Measurements from ENCODE around the gene CIP2A. TPM values are rescaled to one million over a fixed set of nuclear protein-coding genes. Genes with fewer than 3 reads are reported as not detected.

CIP2A gene
- total RNA-seq, 1 experiment from 2014 or later: 34.2 TPM

DNA sequence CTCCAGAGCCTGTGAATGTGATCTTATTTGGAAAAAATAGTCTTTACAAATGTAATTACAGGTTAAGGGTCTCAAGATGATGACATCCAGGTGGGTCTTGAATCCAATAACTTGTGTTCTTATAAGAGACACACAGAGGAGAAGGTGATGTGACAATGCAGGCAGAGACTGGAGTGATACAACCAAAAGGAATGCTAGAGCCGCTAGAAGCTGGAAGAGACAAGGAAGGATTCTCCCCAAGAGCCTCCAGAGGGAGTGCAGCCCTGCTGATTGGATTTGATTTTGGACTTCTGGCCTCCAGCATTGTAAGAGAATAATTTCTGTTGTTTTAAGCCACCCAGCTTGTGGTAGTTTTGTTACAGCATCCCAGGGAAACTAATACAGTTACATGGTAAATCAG is 88.5 kb downstream of the CIP2A start:
- H3T11ph ChIP-seq (ENCODE audit: low read length): no peak overlapping the region
- no CpG with 5 or more reads among the region's 1 CpG for WGBS (ENCODE audit: extremely low coverage, insufficient read length, low lambda C conversion rate)
- no peak overlapping the region for H2BK5ac ChIP-seq (ENCODE audit: insufficient read length, low read length)

More for the DNA sequence above, 88.5 kb downstream of the CIP2A start:
- Histone ChIP-seq H4K20me1 (ENCODE audit: control insufficient read depth, insufficient read depth, insufficient read length) (no peaks in the 10 kb centered on the region), H2AK5ac (ENCODE audit: insufficient read length, low read length) (no peak overlapping the region), H3K27me3 (ENCODE audit: insufficient read depth, low read length) (no peaks in the 10 kb centered on the region), H3K18ac (ENCODE audit: insufficient read length, low read depth, low read length) (no peak overlapping the region), H3K79me1 (ENCODE audit: insufficient read depth, low read depth, low read length, poor library complexity, severe bottlenecking) (no peaks in the 10 kb centered on the region), H3K9me3 (ENCODE audit: control insufficient read depth, low read depth, low read length) (no peaks in the 10 kb centered on the region), H2BK12ac (ENCODE audit: insufficient read length, low read depth, low read length) (no peak overlapping the region), H4K8ac (replicated peaks; ENCODE audit: insufficient read length, low read depth, low read length) (no peak overlapping the region), H3K9ac (ENCODE audit: extremely low read depth, insufficient read length, low read length) (no peak overlapping the region), H3K23ac (ENCODE audit: insufficient read length, low read depth, low read length) (no peak overlapping the region), H3K27ac (ENCODE audit: insufficient read length, low read depth, low read length) (no peak overlapping the region), H3K4me1 (ENCODE audit: insufficient read depth, low read length) (no peaks in the 10 kb centered on the region), H3K56ac (ENCODE audit: insufficient read length, low read depth, low read length) (no peak overlapping the region), H3K14ac (ENCODE audit: insufficient read depth, low read length) (no peak overlapping the region), H2BK15ac (ENCODE audit: low read depth, low read length) (no peak overlapping the region), H2BK120ac (ENCODE audit: low read depth, low read length, poor library complexity, severe bottlenecking) (no peak overlapping the region), H4K91ac (ENCODE audit: insufficient read length, low read depth, low read length) (no peak overlapping the region), H2BK20ac (ENCODE audit: low read depth, low read length, poor library complexity, severe bottlenecking) (no peak overlapping the region), H4K5ac (ENCODE audit: insufficient read length, low read depth, low read length) (no peak overlapping the region), H3K79me2 (ENCODE audit: insufficient read depth, low read length) (no peaks in the 10 kb centered on the region), H2AFZ (ENCODE audit: low read length) (no peak overlapping the region), H3K4ac (ENCODE audit: low read depth, low read length) (no peak overlapping the region), H3K4me2 (ENCODE audit: insufficient read depth, insufficient read length, low read length) (no peak overlapping the region), H3K23me2 (ENCODE audit: insufficient read length, low read depth, low read length, poor library complexity, severe bottlenecking) (no peaks in the 10 kb centered on the region)
- Mint-ChIP-seq H3K4me1 (no peaks in the 10 kb centered on the region), H3K27me3 (ENCODE audit: low read depth) (no peaks in the 10 kb centered on the region), H3K27ac (no peak overlapping the region), H3K36me3 (ENCODE audit: insufficient read depth in 1 of 3, low read depth in 3 of 3) (no peaks in the 10 kb centered on the region), H3K9me3 (no peaks in the 10 kb centered on the region; a peak in 1 of 5 replicates), H3K4me3 (no peak overlapping the region)
- no peak for DNase-seq
- TF ChIP-seq, protein P1, sequence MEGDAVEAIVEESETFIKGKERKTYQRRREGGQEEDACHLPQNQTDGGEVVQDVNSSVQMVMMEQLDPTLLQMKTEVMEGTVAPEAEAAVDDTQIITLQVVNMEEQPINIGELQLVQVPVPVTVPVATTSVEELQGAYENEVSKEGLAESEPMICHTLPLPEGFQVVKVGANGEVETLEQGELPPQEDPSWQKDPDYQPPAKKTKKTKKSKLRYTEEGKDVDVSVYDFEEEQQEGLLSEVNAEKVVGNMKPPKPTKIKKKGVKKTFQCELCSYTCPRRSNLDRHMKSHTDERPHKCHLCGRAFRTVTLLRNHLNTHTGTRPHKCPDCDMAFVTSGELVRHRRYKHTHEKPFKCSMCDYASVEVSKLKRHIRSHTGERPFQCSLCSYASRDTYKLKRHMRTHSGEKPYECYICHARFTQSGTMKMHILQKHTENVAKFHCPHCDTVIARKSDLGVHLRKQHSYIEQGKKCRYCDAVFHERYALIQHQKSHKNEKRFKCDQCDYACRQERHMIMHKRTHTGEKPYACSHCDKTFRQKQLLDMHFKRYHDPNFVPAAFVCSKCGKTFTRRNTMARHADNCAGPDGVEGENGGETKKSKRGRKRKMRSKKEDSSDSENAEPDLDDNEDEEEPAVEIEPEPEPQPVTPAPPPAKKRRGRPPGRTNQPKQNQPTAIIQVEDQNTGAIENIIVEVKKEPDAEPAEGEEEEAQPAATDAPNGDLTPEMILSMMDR (conservative IDR thresholded peaks at IDR 0.05): no peak

Other genes with a start within 250 kb of the CIP2A start
- gene MYH15, start 78.8 kb downstream of the CIP2A start, total RNA-seq (2021): 0.07 and 0.13 TPM in 2 replicates
- gene DZIP3, start 284 bp upstream of the CIP2A start, total RNA-seq (2021): 22.1 and 24.1 TPM in 2 replicates
- not detected in 2 replicates for gene RETNLB, start 168.0 kb upstream of the CIP2A start, total RNA-seq (2021)
- gene TRAT1, start 233.3 kb upstream of the CIP2A start, total RNA-seq (2021): not detected in 2 replicates